Left ventricle myocardium inferior (tissue), 1 donor: Measurements from ENCODE around the gene RPS27L. TPM values are rescaled to one million over a fixed set of nuclear protein-coding genes. Genes with fewer than 3 reads are reported as not detected.

Experiments used
- DNase-seq: peaks from one replicate; pipeline ENCODE4 v3.0.0-alpha.2; 2020
- H3K27ac ChIP-seq: fragments of 200-600 bp; replicated peaks from 2 replicates; pipeline ENCODE4 v1.8.0; 2021
- H3K27me3 ChIP-seq: fragments of 200-600 bp; 2 replicates; pipeline ENCODE4 v1.8.0; 2021; ENCODE audit warnings: low read depth
- H3K36me3 ChIP-seq: fragments of 200-600 bp; 2 replicates; pipeline ENCODE4 v1.8.0; 2021
- H3K4me1 ChIP-seq: fragments of 200-600 bp; 2 replicates; pipeline ENCODE4 v1.8.0; 2021
- H3K4me3 ChIP-seq: fragments of 200-600 bp; 2 replicates; pipeline ENCODE4 v1.8.0; 2021; ENCODE audit warnings: mild to moderate bottlenecking, moderate library complexity
- H3K9me3 ChIP-seq: fragments of 200-600 bp; replicated peaks from 2 replicates; pipeline ENCODE4 v1.8.0; 2021
- intact Hi-C: fragments of 100-400 bp; cut with micrococcal nuclease; formaldehyde crosslinking; loops from one replicate; pipeline ENCODE4 v1.11.0; 2022
- long read RNA-seq: library from polyadenylated mRNA; unstranded; transcript quantifications from one replicate; pipeline ENCODE4 v2.0.0, GENCODE V29; 2021
- total RNA-seq: library from RNA; stranded (reverse); fragmentation: NEBNext Ultra II Directional; extraction: Animal tissue kit (Norgen Biotek cat#: 25700); gene quantifications from one replicate; pipeline ENCODE4 v1.2.1, GENCODE V29; 2021
- TF ChIP-seq, protein P1 (sequence below): fragments of 200-600 bp; IDR thresholded peaks from 2 replicates; pipeline ENCODE4 v1.8.0; 2021; ENCODE audit warnings: antibody characterized with exemption, mild to moderate bottlenecking, borderline replicate concordance
- donor health status: DM: no; HTN: yes; CAD: no; lungs with severe emphysema.

The RPS27L gene
- total RNA-seq, result 165 TPM
- long read RNA-seq, full-length matches to known transcripts, result 57 of 60 reads
- long read RNA-seq, partial matches to known transcripts, result 1 of 60 reads
- long read RNA-seq, other reads (novel, unspliced or antisense), result 2 of 60 reads

DNA sequence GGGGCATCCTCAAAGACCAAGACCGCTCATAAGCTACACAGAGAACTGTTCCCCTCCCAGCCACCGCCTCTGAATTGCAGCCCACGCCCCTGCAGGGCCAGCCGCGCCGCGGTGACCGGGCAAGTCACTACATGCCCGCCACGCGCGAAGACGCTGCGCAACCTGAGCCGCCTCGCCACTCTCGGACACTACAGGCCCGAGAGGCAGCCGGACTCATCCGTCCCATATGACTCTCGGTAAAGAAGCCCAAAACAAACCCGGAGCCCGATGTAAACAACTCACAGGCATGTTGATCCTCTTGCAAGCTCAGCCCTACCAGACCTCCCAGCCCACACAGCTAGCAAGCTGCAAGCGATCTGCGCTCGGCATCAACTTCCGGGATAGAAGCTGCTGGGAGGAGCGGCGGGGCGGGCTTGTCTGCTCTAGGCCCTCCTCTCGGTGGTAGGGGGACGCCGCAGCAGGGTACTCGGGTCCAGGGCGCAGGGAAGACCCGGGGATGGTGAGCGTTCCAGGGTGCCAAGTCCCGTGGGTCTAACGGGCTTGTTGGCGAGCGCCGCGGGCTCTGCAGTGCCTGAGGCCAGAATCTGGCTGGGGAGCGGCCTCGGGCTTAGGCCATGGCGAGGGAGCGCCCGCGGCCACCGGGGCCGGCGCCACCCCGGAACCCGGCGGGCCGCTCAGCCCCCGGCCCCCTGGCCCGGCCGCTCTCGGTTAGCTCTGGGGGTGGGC lies at the start of gene RPS27L:
Gene RPS27L (minus strand): TSS at position 360 of the 726 bp plus-strand sequence. CDS start 72 bp downstream, at position 288.
- Histone ChIP-seq H3K27ac (peak within 1 kb of the TSS; percentile 97), H3K9me3 (no peaks in the 10 kb centered on the region), H3K4me1 (peaks cover 56% of the 10 kb centered on the region), H3K36me3 (peaks cover 33% of the 10 kb centered on the region), H3K4me3 (peak within 1 kb of the TSS; percentile 78), H3K27me3 (no peaks in the 10 kb centered on the region)
- intact Hi-C loops, result loop anchor here (10.0 kb wide), 1 partner anchor 118 kb away; the partner anchor contains the start of gene APH1B
- TF ChIP-seq, protein P1, sequence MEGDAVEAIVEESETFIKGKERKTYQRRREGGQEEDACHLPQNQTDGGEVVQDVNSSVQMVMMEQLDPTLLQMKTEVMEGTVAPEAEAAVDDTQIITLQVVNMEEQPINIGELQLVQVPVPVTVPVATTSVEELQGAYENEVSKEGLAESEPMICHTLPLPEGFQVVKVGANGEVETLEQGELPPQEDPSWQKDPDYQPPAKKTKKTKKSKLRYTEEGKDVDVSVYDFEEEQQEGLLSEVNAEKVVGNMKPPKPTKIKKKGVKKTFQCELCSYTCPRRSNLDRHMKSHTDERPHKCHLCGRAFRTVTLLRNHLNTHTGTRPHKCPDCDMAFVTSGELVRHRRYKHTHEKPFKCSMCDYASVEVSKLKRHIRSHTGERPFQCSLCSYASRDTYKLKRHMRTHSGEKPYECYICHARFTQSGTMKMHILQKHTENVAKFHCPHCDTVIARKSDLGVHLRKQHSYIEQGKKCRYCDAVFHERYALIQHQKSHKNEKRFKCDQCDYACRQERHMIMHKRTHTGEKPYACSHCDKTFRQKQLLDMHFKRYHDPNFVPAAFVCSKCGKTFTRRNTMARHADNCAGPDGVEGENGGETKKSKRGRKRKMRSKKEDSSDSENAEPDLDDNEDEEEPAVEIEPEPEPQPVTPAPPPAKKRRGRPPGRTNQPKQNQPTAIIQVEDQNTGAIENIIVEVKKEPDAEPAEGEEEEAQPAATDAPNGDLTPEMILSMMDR, result no peak
- peak; percentile 92 for DNase-seq

DNA sequence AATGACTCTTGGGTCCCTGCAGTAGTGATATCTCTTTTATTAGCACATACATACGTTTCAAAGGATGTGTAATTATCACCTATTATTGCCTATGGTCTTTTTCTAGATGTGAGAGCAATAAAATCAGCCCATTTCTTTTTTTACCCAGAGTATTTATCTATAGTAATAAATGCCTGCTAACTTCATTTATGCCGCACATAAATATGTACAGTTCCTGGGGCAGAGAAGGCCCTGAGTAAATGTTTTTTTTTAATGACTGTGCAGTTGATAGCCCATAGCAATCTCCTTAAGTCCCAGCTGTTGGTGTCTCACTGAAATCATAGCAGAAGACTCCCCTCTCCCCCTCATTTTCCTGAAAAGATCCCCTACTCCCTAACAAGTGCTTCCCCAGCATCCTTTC lies 48.8 kb upstream of the RPS27L start:
- H3K27ac ChIP-seq, result no peak overlapping the region
- intact Hi-C loops, result no loop called here
- H3K4me1 ChIP-seq, result peaks cover 33% of the 10 kb centered on the region
- TF ChIP-seq, protein P1, result no peak
- no peaks in the 10 kb centered on the region for H3K27me3 ChIP-seq
- H3K9me3 ChIP-seq, result no peaks in the 10 kb centered on the region
- H3K4me3 ChIP-seq, result no peak overlapping the region
- no peak for DNase-seq
- H3K36me3 ChIP-seq, result no peaks in the 10 kb centered on the region

DNA sequence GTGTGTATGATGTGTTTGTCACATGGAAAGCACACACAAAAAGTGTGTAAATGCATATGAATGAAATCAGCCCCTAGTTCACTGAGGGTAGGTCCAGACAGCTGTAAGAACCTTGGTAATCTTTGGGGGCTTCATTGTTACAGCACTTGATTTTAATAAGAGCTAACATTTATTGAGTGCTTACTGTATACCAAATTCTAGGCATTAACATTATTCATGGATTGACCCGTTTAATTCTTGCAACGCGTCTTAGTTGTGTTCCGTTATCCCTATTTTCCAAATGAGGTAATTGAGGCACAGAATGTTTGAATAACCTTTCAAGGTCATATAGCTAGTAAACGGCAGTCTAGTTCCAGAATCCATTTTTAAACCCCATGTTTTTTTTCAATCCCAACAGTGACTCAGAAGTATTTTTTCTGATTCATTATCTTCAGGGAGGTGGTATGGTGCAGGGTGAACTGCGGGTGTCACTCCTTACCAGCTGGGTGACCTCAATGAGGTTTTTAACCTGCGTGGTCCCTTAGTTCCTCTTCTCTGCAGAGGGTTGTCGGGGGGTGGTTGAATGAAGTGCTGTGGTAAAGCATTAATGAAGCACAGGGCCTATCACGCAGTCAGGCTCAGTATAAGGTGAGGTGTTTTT lies 46.3 kb upstream of the RPS27L start:
- DNase-seq, result no peak
- Histone ChIP-seq H3K9me3 (no peaks in the 10 kb centered on the region), H3K4me3 (no peak overlapping the region), H3K4me1 (peaks cover 32% of the 10 kb centered on the region), H3K27me3 (no peaks in the 10 kb centered on the region), H3K36me3 (no peaks in the 10 kb centered on the region), H3K27ac (no peak overlapping the region)
- intact Hi-C loops, result no loop called here
- TF ChIP-seq, protein P1, result no peak

DNA sequence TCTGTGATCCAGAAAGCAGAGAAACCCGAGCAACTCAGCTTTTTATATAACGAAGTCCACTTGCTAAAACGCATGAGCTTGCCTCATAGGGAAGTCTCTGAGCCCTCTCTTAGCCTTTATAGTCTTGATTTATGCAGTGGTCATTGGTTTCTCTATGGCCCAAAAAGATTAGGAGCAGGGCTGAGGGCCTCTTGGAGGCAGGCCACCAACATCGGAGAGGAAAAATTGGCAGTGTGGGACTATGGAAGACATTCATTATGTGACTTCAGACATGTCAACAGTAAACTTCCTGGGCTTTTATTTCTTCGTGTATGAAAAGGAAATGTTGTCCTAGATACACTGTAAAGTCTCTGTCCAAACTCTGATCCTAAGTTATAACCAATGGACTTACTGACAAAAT lies 45.6 kb upstream of the RPS27L start:
- no peak for DNase-seq
- H3K27ac ChIP-seq, result no peak overlapping the region
- intact Hi-C loops, result no loop called here
- H3K36me3 ChIP-seq, result no peaks in the 10 kb centered on the region
- H3K27me3 ChIP-seq, result no peaks in the 10 kb centered on the region
- TF ChIP-seq, protein P1, result no peak
- H3K9me3 ChIP-seq, result no peaks in the 10 kb centered on the region
- peaks cover 39% of the 10 kb centered on the region for H3K4me1 ChIP-seq
- H3K4me3 ChIP-seq, result no peak overlapping the region

DNA sequence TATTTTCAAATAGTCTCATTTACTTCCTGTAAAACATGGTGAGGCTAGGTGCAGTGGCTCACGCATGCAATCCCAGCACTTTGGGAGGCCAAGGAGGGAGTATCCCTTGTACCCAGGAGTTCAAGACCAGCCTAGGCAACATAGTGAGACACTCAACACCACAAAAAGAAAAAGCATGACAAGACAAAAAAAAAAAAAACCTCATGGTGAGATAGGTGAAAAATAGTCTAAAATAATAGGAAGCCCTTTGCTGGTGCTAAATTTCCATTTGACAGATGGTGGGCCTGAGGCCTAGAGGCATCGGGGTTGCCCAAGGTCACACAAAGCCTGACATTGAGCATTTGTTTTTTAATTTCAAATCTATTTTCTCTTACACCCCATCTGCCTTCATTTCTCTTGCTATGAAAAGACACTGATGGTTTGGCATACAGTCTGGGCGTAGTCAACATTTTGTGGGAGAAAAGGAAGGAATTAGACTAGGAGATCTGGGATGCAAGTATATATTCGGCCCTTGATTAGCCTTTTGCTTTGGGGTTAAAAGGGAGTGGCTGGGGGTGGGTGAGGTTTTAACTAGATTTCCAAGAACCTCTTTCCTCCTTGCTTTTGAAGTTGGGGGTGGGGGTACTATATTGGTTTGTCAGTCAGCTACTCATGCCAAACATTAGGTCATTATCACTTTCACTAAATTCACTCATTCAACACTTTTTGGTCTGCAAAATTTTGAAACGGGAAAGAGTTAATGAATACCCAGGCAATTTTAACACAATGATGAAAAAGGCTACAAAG lies 43.4 kb upstream of the RPS27L start:
- no peak for DNase-seq
- TF ChIP-seq, protein P1, result no peak
- H3K4me3 ChIP-seq, result no peak overlapping the region
- H3K27me3 ChIP-seq, result no peaks in the 10 kb centered on the region
- intact Hi-C loops, result no loop called here
- H3K4me1 ChIP-seq, result peaks cover 49% of the 10 kb centered on the region
- no peaks in the 10 kb centered on the region for H3K9me3 ChIP-seq
- H3K36me3 ChIP-seq, result no peaks in the 10 kb centered on the region
- H3K27ac ChIP-seq, result no peak overlapping the region
